ENCODE data around the gene SDK2. TPM values are rescaled to one million over a fixed set of nuclear protein-coding genes. Genes with fewer than 3 reads are reported as not detected.

Gene SDK2
- total RNA-seq, 2 donors from 2014 or later = 1.4 TPM

DNA sequence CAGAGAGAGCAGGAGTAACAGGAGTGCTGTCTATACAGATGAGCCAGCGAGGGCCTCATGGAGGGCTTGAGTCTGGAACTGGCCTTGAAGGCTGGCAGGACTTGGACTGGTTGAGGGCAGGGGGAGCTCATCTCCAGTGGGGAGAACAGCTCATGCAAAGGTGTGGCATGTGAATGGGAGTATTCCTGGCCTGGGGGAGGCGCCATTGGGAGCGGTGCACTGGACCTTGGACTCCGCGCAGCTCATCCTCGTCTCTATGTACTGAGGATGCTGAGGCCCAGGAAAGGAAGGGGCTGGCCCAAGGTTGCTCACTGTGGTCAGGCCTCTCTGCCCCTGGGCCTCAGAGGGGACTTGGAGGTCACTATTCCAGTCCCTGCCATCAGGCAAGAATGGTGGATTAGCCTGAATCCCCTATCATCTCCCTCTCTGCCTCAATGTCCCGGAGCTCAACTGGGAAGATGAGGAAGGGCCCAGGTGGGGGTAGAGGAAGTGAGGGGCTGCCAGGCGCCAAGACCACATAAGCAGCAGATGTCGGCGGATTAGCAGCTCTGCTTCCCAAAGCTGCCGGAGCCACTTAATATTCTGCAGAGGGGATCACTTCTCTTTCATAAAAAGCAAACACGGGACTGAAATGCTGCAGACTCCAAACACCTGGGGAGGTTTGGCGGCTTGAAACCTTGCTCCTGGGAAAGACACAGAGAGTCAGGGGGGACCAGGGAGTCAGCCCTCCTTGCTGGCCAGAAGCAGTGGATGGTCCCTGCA is 88.9 kb downstream of the SDK2 start:
- no peak overlapping the region for H3K4me3 Mint-ChIP-seq
- ATAC-seq (no peak), DNase-seq (no peak)
- peaks cover 3% of the 10 kb centered on the region for H3K36me3 Mint-ChIP-seq (ENCODE audit: low read depth)
- H3K27me3 Mint-ChIP-seq = peaks cover 10% of the 10 kb centered on the region
- H3K9me3 ChIP-seq (ENCODE audit: control insufficient read depth, low read length, poor library complexity, severe bottlenecking) = no peaks in the 10 kb centered on the region
- no peak overlapping the region for H3K27ac Mint-ChIP-seq
- peaks cover 14% of the 10 kb centered on the region for H3K4me1 Mint-ChIP-seq

DNA sequence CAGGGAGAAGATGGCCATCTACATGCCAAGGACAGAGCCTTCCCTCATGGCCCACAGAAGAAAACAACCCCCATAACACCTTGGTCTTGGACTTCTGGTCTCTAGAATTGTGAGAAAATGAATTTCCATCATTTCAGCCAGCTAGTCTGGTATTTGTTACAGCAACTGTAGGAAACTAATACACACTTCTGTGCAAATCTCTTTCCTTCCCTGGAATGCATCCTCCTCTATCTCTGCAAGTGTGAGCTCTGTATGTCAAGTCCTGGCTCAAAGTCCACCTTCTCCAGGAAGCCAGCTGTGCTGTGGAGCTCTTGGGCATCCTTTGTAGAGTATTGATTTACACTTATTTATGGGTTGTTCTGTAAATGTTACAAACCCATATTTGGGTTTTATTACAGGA is 89.7 kb downstream of the SDK2 start:
- H3K36me3 Mint-ChIP-seq (ENCODE audit: low read depth) = peaks cover 3% of the 10 kb centered on the region
- no peak overlapping the region for H3K4me3 Mint-ChIP-seq
- DNase-seq = no peak
- H3K27me3 Mint-ChIP-seq = peaks cover 12% of the 10 kb centered on the region
- H3K9me3 ChIP-seq (ENCODE audit: control insufficient read depth, low read length, poor library complexity, severe bottlenecking) = no peaks in the 10 kb centered on the region
- no peak overlapping the region for H3K27ac Mint-ChIP-seq
- peaks cover 14% of the 10 kb centered on the region for H3K4me1 Mint-ChIP-seq
- no peak for ATAC-seq

DNA sequence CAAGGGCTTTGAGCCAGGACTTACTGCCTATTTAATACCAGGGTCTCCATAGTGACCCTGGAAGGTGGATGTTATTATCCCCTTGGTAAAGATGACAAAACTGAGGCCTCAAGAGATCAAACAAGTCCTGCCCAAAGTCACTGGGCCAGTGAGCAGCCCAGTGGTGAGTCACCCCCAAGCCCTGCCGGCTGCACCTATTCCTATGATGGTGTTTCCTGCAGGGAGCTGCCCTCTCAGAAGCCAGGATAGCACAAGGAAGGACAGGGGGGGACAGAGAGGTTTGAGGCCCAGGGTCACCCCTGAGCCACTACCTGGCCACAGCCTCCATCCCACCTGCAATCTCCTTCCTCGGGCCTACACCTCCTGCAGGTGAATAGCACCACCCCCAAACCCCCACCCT is 90.9 kb downstream of the SDK2 start:
- DNase-seq (no peak), ATAC-seq (no peak)
- H3K36me3 Mint-ChIP-seq (ENCODE audit: low read depth) = peaks cover 5% of the 10 kb centered on the region
- peaks cover 18% of the 10 kb centered on the region for H3K4me1 Mint-ChIP-seq
- H3K9me3 ChIP-seq (ENCODE audit: control insufficient read depth, low read length, poor library complexity, severe bottlenecking) = no peaks in the 10 kb centered on the region
- no peak overlapping the region for H3K4me3 Mint-ChIP-seq
- H3K27me3 Mint-ChIP-seq = peaks cover 21% of the 10 kb centered on the region
- no peak overlapping the region for H3K27ac Mint-ChIP-seq

GRCh38 chr17:73552300-73553048 is 91.8 kb downstream of the SDK2 start:
- H3K9me3 ChIP-seq (ENCODE audit: control insufficient read depth, low read length, poor library complexity, severe bottlenecking) = no peaks in the 10 kb centered on the region
- Mint-ChIP-seq H3K4me3 (peak overlapping the region; percentile 39), H3K36me3 (ENCODE audit: low read depth) (peaks cover 5% of the 10 kb centered on the region), H3K27ac (no peak overlapping the region), H3K4me1 (peaks cover 12% of the 10 kb centered on the region), H3K27me3 (peaks cover 18% of the 10 kb centered on the region)
- no peak for ATAC-seq
- DNase-seq = no peak

- ATAC-seq = no peak
- H3K36me3 Mint-ChIP-seq (ENCODE audit: low read depth) = peaks cover 5% of the 10 kb centered on the region
- H3K4me1 Mint-ChIP-seq = peaks cover 11% of the 10 kb centered on the region
Observed at GRCh38 chr17:73551759-73552158, 92.5 kb downstream of the SDK2 start.

GRCh38 chr17:73551144-73551543 is 93.1 kb downstream of the SDK2 start:
- no peaks in the 10 kb centered on the region for H3K9me3 ChIP-seq (ENCODE audit: control insufficient read depth, low read length, poor library complexity, severe bottlenecking)
- Mint-ChIP-seq H3K4me1 (peaks cover 11% of the 10 kb centered on the region), H3K27me3 (peaks cover 18% of the 10 kb centered on the region), H3K4me3 (no peak overlapping the region), H3K36me3 (ENCODE audit: low read depth) (peaks cover 5% of the 10 kb centered on the region), H3K27ac (no peak overlapping the region)
- ATAC-seq (no peak), DNase-seq (no peak)

More at GRCh38 chr17:73551759-73552158, 92.5 kb downstream of the SDK2 start:
- Mint-ChIP-seq H3K27ac (no peak overlapping the region), H3K4me3 (peak overlapping the region; percentile 80), H3K27me3 (peaks cover 18% of the 10 kb centered on the region)
- DNase-seq = no peak
- H3K9me3 ChIP-seq (ENCODE audit: control insufficient read depth, low read length, poor library complexity, severe bottlenecking) = no peaks in the 10 kb centered on the region

DNA sequence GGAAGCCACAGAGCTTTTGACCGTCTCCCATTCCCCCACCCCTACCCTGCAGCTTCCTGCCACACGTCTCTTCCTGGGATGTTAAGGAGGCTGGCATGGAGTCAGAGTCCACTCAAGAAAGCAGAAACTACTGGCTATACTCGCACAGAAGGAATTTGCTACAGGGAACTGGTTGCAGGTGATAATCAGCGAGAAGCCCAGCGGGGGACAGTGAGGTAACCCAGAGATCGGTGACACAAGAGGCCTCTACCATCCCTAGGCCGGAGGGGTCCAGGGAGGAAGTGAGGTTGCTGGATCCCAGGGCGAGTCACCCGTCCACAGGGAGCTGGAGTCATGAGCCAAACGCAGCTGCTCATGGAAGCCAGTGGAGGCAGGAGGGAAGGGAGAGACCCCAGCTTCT is 93.7 kb downstream of the SDK2 start:
- Mint-ChIP-seq H3K27me3 (peaks cover 18% of the 10 kb centered on the region), H3K27ac (no peak overlapping the region), H3K4me1 (peaks cover 11% of the 10 kb centered on the region), H3K36me3 (ENCODE audit: low read depth) (peaks cover 5% of the 10 kb centered on the region), H3K4me3 (peak overlapping the region; percentile 19)
- ATAC-seq (no peak), DNase-seq (no peak)
- no peaks in the 10 kb centered on the region for H3K9me3 ChIP-seq (ENCODE audit: control insufficient read depth, low read length, poor library complexity, severe bottlenecking)

GRCh38 chr17:73549841-73550430 is 94.3 kb downstream of the SDK2 start:
- ATAC-seq (no peak), DNase-seq (no peak)
- no peak overlapping the region for H3K4me3 Mint-ChIP-seq
- H3K9me3 ChIP-seq (ENCODE audit: control insufficient read depth, low read length, poor library complexity, severe bottlenecking) = no peaks in the 10 kb centered on the region
- H3K27ac Mint-ChIP-seq = no peak overlapping the region
- H3K36me3 Mint-ChIP-seq (ENCODE audit: low read depth) = peaks cover 5% of the 10 kb centered on the region
- H3K27me3 Mint-ChIP-seq = peaks cover 18% of the 10 kb centered on the region
- H3K4me1 Mint-ChIP-seq = peaks cover 14% of the 10 kb centered on the region

GRCh38 chr17:73548620-73549311 is 95.5 kb downstream of the SDK2 start:
- Mint-ChIP-seq H3K4me1 (peaks cover 14% of the 10 kb centered on the region), H3K36me3 (ENCODE audit: low read depth) (peaks cover 2% of the 10 kb centered on the region), H3K27ac (peak overlapping the region; percentile 83), H3K4me3 (no peak overlapping the region), H3K27me3 (peaks cover 18% of the 10 kb centered on the region)
- DNase-seq = no peak
- no peaks in the 10 kb centered on the region for H3K9me3 ChIP-seq (ENCODE audit: control insufficient read depth, low read length, poor library complexity, severe bottlenecking)
- ATAC-seq = no peak

- H3K9me3 ChIP-seq (ENCODE audit: control insufficient read depth, low read length, poor library complexity, severe bottlenecking) = no peaks in the 10 kb centered on the region
- Mint-ChIP-seq H3K4me3 (no peak overlapping the region), H3K4me1 (peaks cover 13% of the 10 kb centered on the region), H3K36me3 (ENCODE audit: low read depth) (peaks cover 2% of the 10 kb centered on the region), H3K27ac (no peak overlapping the region), H3K27me3 (peaks cover 18% of the 10 kb centered on the region)
- no peak for ATAC-seq
- DNase-seq = no peak
Observed at GRCh38 chr17:73547790-73548189, 96.5 kb downstream of the SDK2 start.

- ATAC-seq (peak; percentile 58), DNase-seq (no peak)
- Mint-ChIP-seq H3K36me3 (ENCODE audit: low read depth) (peaks cover 2% of the 10 kb centered on the region), H3K27ac (no peak overlapping the region), H3K27me3 (peaks cover 18% of the 10 kb centered on the region), H3K4me1 (peaks cover 12% of the 10 kb centered on the region), H3K4me3 (no peak overlapping the region)
- no peaks in the 10 kb centered on the region for H3K9me3 ChIP-seq (ENCODE audit: control insufficient read depth, low read length, poor library complexity, severe bottlenecking)
Observed at GRCh38 chr17:73546770-73547536, 97.3 kb downstream of the SDK2 start.

DNA sequence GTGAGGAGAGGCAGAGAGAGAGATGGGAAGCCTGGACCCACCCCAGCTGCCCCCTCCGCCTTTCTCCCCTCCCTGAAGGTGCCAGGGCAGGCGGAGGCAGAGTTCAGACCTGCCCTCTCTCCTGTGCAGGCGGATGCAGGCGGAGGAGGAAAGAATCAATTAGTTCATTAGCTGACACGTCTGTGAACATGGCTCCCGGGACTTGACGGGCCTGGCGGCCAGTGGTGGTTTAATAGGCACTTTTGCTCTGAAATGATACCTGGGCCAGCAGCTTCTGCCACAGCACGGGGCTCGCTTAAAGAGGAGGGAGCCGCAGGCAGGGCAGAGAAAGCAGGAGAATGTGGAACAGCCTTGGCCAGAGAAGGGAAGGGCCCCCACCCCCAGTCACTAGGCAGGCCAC is 98.1 kb downstream of the SDK2 start:
- DNase-seq = no peak
- no peaks in the 10 kb centered on the region for H3K9me3 ChIP-seq (ENCODE audit: control insufficient read depth, low read length, poor library complexity, severe bottlenecking)
- Mint-ChIP-seq H3K4me3 (no peak overlapping the region), H3K36me3 (ENCODE audit: low read depth) (peaks cover 2% of the 10 kb centered on the region), H3K27ac (no peak overlapping the region), H3K27me3 (peaks cover 11% of the 10 kb centered on the region), H3K4me1 (peaks cover 8% of the 10 kb centered on the region)
- no peak for ATAC-seq
